SU-DHL-6 (cell line): ENCODE measurements around the gene HEATR5A.

Source experiments
- H2AFZ ChIP-seq: fragments of 200-600 bp; sonication (generic); 2 replicates; pipeline ENCODE4 v1.6.1; 2014; ENCODE audit warnings: low read depth, mild to moderate bottlenecking, moderate library complexity, mixed read lengths, antibody characterized with exemption, low read length; ENCODE audit not compliant: severe bottlenecking
- H3F3A ChIP-seq: fragments of 200-600 bp; shearing (Covaris generic); 2 replicates; pipeline ENCODE4 v1.6.0; 2016; ENCODE audit warnings: antibody characterized with exemption, mild to moderate bottlenecking; ENCODE audit not compliant: insufficient read depth
- H3K27ac ChIP-seq: fragments of 200-600 bp; sonication (generic); 2 replicates; pipeline ENCODE4 v1.5.1; 2016; ENCODE audit warnings: low read depth, mild to moderate bottlenecking, low read length, moderate library complexity, mixed read lengths
- H3K27me3 ChIP-seq: fragments of 200-600 bp; sonication (generic), shearing (Covaris generic); 2 replicates; pipeline ENCODE4 v1.6.0; 2014; ENCODE audit warnings: mild to moderate bottlenecking, low read length
- H3K36me3 ChIP-seq: fragments of 200-600 bp; sonication (generic); 2 replicates; pipeline ENCODE4 v1.6.1; 2014; ENCODE audit warnings: mild to moderate bottlenecking, low read length, mixed read lengths
- H3K4me2 ChIP-seq: fragments of 300-600, 200-600 bp; shearing (Covaris generic), sonication (generic); 2 replicates; pipeline ENCODE4 v1.6.0; 2014; ENCODE audit warnings: low read length, low read depth, mild to moderate bottlenecking; ENCODE audit not compliant: poor library complexity, severe bottlenecking
- H3K4me3 ChIP-seq: fragments of 200-600 bp; sonication (generic); 2 replicates; pipeline ENCODE4 v1.5.1; 2014; ENCODE audit warnings: antibody characterized with exemption, low read length, mild to moderate bottlenecking, mixed read lengths; ENCODE audit not compliant: insufficient read depth, poor library complexity, severe bottlenecking
- H3K79me2 ChIP-seq: fragments of 200-600 bp; sonication (generic); 2 replicates; pipeline ENCODE4 v1.6.1; 2014; ENCODE audit warnings: mild to moderate bottlenecking, low read length, moderate library complexity; ENCODE audit not compliant: insufficient read depth
- H3K9ac ChIP-seq: fragments of 200-600 bp; sonication (generic); 2 replicates; pipeline ENCODE4 v1.7.0; 2014; ENCODE audit warnings: mild to moderate bottlenecking, low read length
- H3K9me2 ChIP-seq: fragments of 200-600 bp; sonication (generic); replicated peaks from 2 replicates; pipeline ENCODE4 v1.6.1; 2014; ENCODE audit warnings: low read length; ENCODE audit not compliant: insufficient read depth
- H3K9me3 ChIP-seq: fragments of 200-600 bp; sonication (generic); 2 replicates; pipeline ENCODE4 v1.6.1; 2014; ENCODE audit warnings: low read length, mixed read lengths; ENCODE audit not compliant: insufficient read depth
- H4K20me1 ChIP-seq: fragments of 200-600 bp; sonication (generic); 2 replicates; pipeline ENCODE4 v1.6.1; 2014; ENCODE audit warnings: low read depth, mild to moderate bottlenecking, antibody characterized with exemption, low read length, moderate library complexity, mixed read lengths
- EZH2phosphoT487 ChIP-seq: fragments of 200-600 bp; sonication (generic), shearing (Covaris generic); conservative IDR thresholded peaks from 2 replicates; pipeline ENCODE4 v1.6.1; 2018; ENCODE audit warnings: mild to moderate bottlenecking, antibody characterized with exemption, low read length, moderate library complexity, mixed read lengths
- TF ChIP-seq, protein P1 (sequence below): fragments of 200-600 bp; sonication (generic); IDR thresholded peaks from one replicate; pipeline ENCODE4 v1.5.1; 2017; ENCODE audit warnings: antibody characterized with exemption, mild to moderate bottlenecking, low read length, moderate library complexity; ENCODE audit not compliant: insufficient read depth, poor library complexity, severe bottlenecking

Gene HEATR5A

DNA sequence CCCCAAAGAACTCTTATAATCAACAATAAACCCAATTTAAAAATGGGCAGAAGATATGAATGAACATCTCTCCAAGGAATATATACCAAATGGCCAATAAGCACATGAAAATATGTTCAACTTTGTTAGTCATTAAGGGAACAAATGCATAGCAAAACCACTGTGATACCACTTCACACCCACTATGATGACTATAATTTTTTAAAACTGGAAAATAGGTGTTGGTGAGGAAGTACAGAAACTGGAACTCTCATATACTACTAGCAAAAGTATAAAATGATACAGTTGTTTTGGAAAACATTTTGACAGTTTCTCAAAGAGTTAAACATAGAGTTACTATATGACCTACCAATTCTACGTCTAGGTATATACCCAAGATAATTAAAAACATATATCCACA lies 9.4 kb upstream of the HEATR5A start:
- no peak overlapping the region for H2AFZ ChIP-seq
- no peak overlapping the region for H3K27ac ChIP-seq
- H3F3A ChIP-seq, result no peaks in the 10 kb centered on the region
- no peaks in the 10 kb centered on the region for H3K36me3 ChIP-seq
- no peaks in the 10 kb centered on the region for H3K79me2 ChIP-seq
- H4K20me1 ChIP-seq, result no peaks in the 10 kb centered on the region
- H3K9me2 ChIP-seq, result no peaks in the 10 kb centered on the region
- TF ChIP-seq, protein P1, sequence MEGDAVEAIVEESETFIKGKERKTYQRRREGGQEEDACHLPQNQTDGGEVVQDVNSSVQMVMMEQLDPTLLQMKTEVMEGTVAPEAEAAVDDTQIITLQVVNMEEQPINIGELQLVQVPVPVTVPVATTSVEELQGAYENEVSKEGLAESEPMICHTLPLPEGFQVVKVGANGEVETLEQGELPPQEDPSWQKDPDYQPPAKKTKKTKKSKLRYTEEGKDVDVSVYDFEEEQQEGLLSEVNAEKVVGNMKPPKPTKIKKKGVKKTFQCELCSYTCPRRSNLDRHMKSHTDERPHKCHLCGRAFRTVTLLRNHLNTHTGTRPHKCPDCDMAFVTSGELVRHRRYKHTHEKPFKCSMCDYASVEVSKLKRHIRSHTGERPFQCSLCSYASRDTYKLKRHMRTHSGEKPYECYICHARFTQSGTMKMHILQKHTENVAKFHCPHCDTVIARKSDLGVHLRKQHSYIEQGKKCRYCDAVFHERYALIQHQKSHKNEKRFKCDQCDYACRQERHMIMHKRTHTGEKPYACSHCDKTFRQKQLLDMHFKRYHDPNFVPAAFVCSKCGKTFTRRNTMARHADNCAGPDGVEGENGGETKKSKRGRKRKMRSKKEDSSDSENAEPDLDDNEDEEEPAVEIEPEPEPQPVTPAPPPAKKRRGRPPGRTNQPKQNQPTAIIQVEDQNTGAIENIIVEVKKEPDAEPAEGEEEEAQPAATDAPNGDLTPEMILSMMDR, result no peak
- TF ChIP-seq EZH2phosphoT487, result no peak
- no peak overlapping the region for H3K4me2 ChIP-seq
- H3K9ac ChIP-seq, result no peak overlapping the region
- H3K9me3 ChIP-seq, result no peaks in the 10 kb centered on the region
- H3K4me3 ChIP-seq, result no peak overlapping the region
- no peaks in the 10 kb centered on the region for H3K27me3 ChIP-seq

DNA sequence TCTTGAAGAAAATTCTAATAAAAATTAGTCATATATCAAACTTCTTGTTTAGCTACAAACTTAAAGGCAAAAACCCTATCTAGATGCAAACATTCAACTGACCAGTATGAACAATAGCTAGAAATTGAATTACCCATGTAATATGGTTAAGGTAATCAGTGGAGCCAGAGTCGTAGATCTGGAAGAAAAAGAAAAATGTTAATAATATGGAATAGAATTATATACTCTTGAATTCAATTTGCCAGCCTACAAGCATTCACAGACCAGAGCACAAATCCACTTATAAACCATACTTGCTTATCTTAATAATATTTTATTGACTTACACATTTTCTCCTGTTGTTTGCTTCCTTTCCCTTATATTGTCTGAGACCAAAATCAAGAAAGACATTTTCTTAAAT lies 7.7 kb upstream of the HEATR5A start:
- Histone ChIP-seq H2AFZ (no peak overlapping the region), H3K4me2 (no peak overlapping the region), H3K9ac (no peak overlapping the region), H3K36me3 (no peaks in the 10 kb centered on the region), H3K9me2 (no peaks in the 10 kb centered on the region), H3F3A (no peaks in the 10 kb centered on the region), H4K20me1 (no peaks in the 10 kb centered on the region), H3K27ac (no peak overlapping the region), H3K79me2 (no peaks in the 10 kb centered on the region), H3K4me3 (no peak overlapping the region), H3K9me3 (no peaks in the 10 kb centered on the region), H3K27me3 (no peaks in the 10 kb centered on the region)
- no peak for TF ChIP-seq EZH2phosphoT487
- TF ChIP-seq, protein P1, result no peak

- Histone ChIP-seq H3K4me2 (no peak overlapping the region), H3K27ac (no peak overlapping the region), H3K9me2 (no peaks in the 10 kb centered on the region), H3K79me2 (no peaks in the 10 kb centered on the region), H3F3A (peaks cover 1% of the 10 kb centered on the region; the same call in 1 of the 2 replicates), H2AFZ (no peak overlapping the region), H3K9ac (no peak overlapping the region), H3K9me3 (no peaks in the 10 kb centered on the region), H3K27me3 (no peaks in the 10 kb centered on the region), H3K4me3 (no peak overlapping the region), H4K20me1 (no peaks in the 10 kb centered on the region), H3K36me3 (no peaks in the 10 kb centered on the region)
- TF ChIP-seq, protein P1, result no peak
- TF ChIP-seq EZH2phosphoT487, result no peak
Measured at GRCh38 chr14:31426663-31427062, 6.3 kb upstream of the HEATR5A start.
